Left ventricle myocardium inferior (tissue), 1 donor: ENCODE results near the gene DYNLRB2. TPM values are rescaled to one million over a fixed set of nuclear protein-coding genes. Genes with fewer than 3 reads are reported as not detected.

Experiments used
- DNase-seq: peaks from one replicate; pipeline ENCODE4 v3.0.0-alpha.2; 2020
- H3K27ac ChIP-seq: fragments of 200-600 bp; replicated peaks from 2 replicates; pipeline ENCODE4 v1.8.0; 2021
- H3K27me3 ChIP-seq: fragments of 200-600 bp; 2 replicates; pipeline ENCODE4 v1.8.0; 2021; ENCODE audit warnings: low read depth
- H3K36me3 ChIP-seq: fragments of 200-600 bp; 2 replicates; pipeline ENCODE4 v1.8.0; 2021
- H3K4me1 ChIP-seq: fragments of 200-600 bp; 2 replicates; pipeline ENCODE4 v1.8.0; 2021
- H3K4me3 ChIP-seq: fragments of 200-600 bp; 2 replicates; pipeline ENCODE4 v1.8.0; 2021; ENCODE audit warnings: mild to moderate bottlenecking, moderate library complexity
- H3K9me3 ChIP-seq: fragments of 200-600 bp; replicated peaks from 2 replicates; pipeline ENCODE4 v1.8.0; 2021
- intact Hi-C: fragments of 100-400 bp; cut with micrococcal nuclease; formaldehyde crosslinking; loops from one replicate; pipeline ENCODE4 v1.11.0; 2022
- total RNA-seq: library from RNA; stranded (reverse); fragmentation: NEBNext Ultra II Directional; extraction: Animal tissue kit (Norgen Biotek cat#: 25700); gene quantifications from one replicate; pipeline ENCODE4 v1.2.1, GENCODE V29; 2021
- TF ChIP-seq, protein P1 (sequence below): fragments of 200-600 bp; IDR thresholded peaks from 2 replicates; pipeline ENCODE4 v1.8.0; 2021; ENCODE audit warnings: antibody characterized with exemption, mild to moderate bottlenecking, borderline replicate concordance
- donor health status: DM: no; HTN: yes; CAD: no; lungs with severe emphysema.

Gene DYNLRB2
- total RNA-seq, 1 donor from 2014 or later = not detected

DNA sequence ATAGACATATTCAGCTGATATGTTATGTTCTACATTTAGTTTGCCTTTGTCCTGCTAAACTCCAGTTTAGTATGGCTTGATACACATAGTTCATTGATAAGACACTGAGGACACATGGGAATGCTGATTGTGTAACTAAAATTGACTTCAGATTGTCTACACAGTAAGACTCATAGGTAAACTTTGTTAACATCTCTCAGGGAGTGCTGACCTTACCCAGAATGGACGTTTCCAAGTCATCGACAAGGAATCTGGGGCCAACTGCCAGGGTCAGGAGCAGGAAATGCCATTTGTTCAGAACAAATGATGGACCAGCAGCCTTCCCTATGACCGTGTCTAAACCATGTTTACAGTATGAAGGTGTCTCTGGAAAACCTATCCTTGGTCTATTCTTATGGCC is 58.7 kb downstream of the DYNLRB2 start:
- Histone ChIP-seq H3K27me3 (no peaks in the 10 kb centered on the region), H3K27ac (no peak overlapping the region), H3K36me3 (peaks cover 7% of the 10 kb centered on the region), H3K4me1 (no peaks in the 10 kb centered on the region), H3K4me3 (no peak overlapping the region), H3K9me3 (no peaks in the 10 kb centered on the region)
- TF ChIP-seq, protein P1, sequence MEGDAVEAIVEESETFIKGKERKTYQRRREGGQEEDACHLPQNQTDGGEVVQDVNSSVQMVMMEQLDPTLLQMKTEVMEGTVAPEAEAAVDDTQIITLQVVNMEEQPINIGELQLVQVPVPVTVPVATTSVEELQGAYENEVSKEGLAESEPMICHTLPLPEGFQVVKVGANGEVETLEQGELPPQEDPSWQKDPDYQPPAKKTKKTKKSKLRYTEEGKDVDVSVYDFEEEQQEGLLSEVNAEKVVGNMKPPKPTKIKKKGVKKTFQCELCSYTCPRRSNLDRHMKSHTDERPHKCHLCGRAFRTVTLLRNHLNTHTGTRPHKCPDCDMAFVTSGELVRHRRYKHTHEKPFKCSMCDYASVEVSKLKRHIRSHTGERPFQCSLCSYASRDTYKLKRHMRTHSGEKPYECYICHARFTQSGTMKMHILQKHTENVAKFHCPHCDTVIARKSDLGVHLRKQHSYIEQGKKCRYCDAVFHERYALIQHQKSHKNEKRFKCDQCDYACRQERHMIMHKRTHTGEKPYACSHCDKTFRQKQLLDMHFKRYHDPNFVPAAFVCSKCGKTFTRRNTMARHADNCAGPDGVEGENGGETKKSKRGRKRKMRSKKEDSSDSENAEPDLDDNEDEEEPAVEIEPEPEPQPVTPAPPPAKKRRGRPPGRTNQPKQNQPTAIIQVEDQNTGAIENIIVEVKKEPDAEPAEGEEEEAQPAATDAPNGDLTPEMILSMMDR = no peak
- intact Hi-C loops = no loop called here
- no peak for DNase-seq
